ENCODE results near the gene TCP10L.
"Not testable (repeated sequence)": the region's sequence is repeated elsewhere in the genome, so short reads cannot be mapped to it uniquely, and the experiment has no call there.

TCP10L gene

GRCh38 chr21:32585042-32585710, at the start of gene TCP10L:
Gene TCP10L, minus strand, starts transcription at chr21:32585523. Its CDS starts 1,219 bp downstream, at chr21:32584304.
- DNase-seq, result no peak

GRCh38 chr21:32626621-32627196, 41.4 kb upstream of the TCP10L start:
- no peak for DNase-seq

GRCh38 chr21:32618218-32618617, 32.9 kb upstream of the TCP10L start:
- DNase-seq, result not testable (repeated sequence)

GRCh38 chr21:32613436-32614043, 28.2 kb upstream of the TCP10L start:
- no peak for DNase-seq

GRCh38 chr21:32612999-32613337, 27.6 kb upstream of the TCP10L start:
- no peak for DNase-seq

GRCh38 chr21:32612075-32612998, 27.0 kb upstream of the TCP10L start, which contains the start of gene CFAP298:
Gene CFAP298, minus strand, starts transcription at chr21:32612377. Its CDS starts 134 bp downstream, at chr21:32612243.
- peak; percentile 90 for DNase-seq

- DNase-seq, result peak; percentile 7
These were observed 26.2 kb upstream of the TCP10L start for GRCh38 chr21:32611471-32611997.

- not testable (repeated sequence) for DNase-seq
These were observed 25.6 kb upstream of the TCP10L start for GRCh38 chr21:32610940-32611339.

GRCh38 chr21:32608851-32609250, 23.5 kb upstream of the TCP10L start:
- no peak for DNase-seq

- DNase-seq, result no peak
These were observed 20.1 kb upstream of the TCP10L start for GRCh38 chr21:32605469-32605868.

- peak; percentile 26 for DNase-seq
These were observed 19.1 kb upstream of the TCP10L start for GRCh38 chr21:32604464-32604863.

GRCh38 chr21:32603131-32603530, 17.8 kb upstream of the TCP10L start:
- no peak for DNase-seq

GRCh38 chr21:32602099-32602498, 16.8 kb upstream of the TCP10L start:
- no peak for DNase-seq

- no peak for DNase-seq
These were observed 14.2 kb upstream of the TCP10L start for GRCh38 chr21:32599526-32599925.

- no peak for DNase-seq
These were observed 13.8 kb upstream of the TCP10L start for GRCh38 chr21:32599091-32599490.

- DNase-seq, result no peak
These were observed 11.9 kb upstream of the TCP10L start for GRCh38 chr21:32597205-32597604.

GRCh38 chr21:32595431-32595830, 10.1 kb upstream of the TCP10L start:
- no peak for DNase-seq

- DNase-seq, result no peak
These were observed 8.4 kb upstream of the TCP10L start for GRCh38 chr21:32593690-32594089.

- no peak for DNase-seq
These were observed 7.7 kb upstream of the TCP10L start for GRCh38 chr21:32592929-32593502.

GRCh38 chr21:32590130-32590529, 4.8 kb upstream of the TCP10L start:
- no peak for DNase-seq

- no peak for DNase-seq
These were observed 2.3 kb upstream of the TCP10L start for GRCh38 chr21:32587651-32588050.

GRCh38 chr21:32587120-32587519, 1.8 kb upstream of the TCP10L start:
- DNase-seq, result no peak

- DNase-seq, result no peak
These were observed 647 bp upstream of the TCP10L start for GRCh38 chr21:32585970-32586369.

Measured in NCI-H1105 treated with DMSO at 0.1 percent for 48 hours (cell line).